Lower leg skin (tissue), 4 donors: Measurements from ENCODE around the gene LMAN2. TPM values are rescaled to one million over a fixed set of nuclear protein-coding genes. Genes with fewer than 3 reads are reported as not detected.

Experiments used
- DNase-seq, 2 donors: peaks; one replicate each; pipeline ENCODE4 v3.0.0-alpha.2; 2019; ENCODE audit warnings: low spot score in 2 of 2
- H3K4me3 ChIP-seq: fragments of 200-600 bp; sonication (generic); 2 replicates; pipeline ENCODE4 v1.5.1; 2017; ENCODE audit warnings: mild to moderate bottlenecking, low read depth; ENCODE audit not compliant: poor library complexity, severe bottlenecking
- CTCF ChIP-seq, 3 donors: fragments of 450-650 bp; IDR thresholded peaks; one replicate each; pipeline ENCODE4 v1.5.1; 2016; ENCODE audit warnings: antibody characterized with exemption in 3 of 3, mild to moderate bottlenecking in 3 of 3, moderate library complexity in 2 of 3
- POLR2A ChIP-seq, 2 donors: fragments of 450-650 bp; IDR thresholded peaks; one replicate each; pipeline ENCODE4 v1.6.1; 2016 to 2017; ENCODE audit warnings: antibody characterized with exemption in 2 of 2, mild to moderate bottlenecking in 1 of 2, moderate library complexity in 1 of 2
- WGBS, 2 donors: methylation state at CpG; one replicate each; pipeline ENCODE4 v1.1.5; 2018; 5-methylcytosine and 5-hydroxymethylcytosine counted together
- intact Hi-C: fragments of 100-400 bp; cut with DNase I; formaldehyde crosslinking; loops from one replicate; pipeline ENCODE4 v1.15.0; 2023; ENCODE audit warnings: low total_unique reads
- total RNA-seq, 4 donors: library from RNA; depleted of rRNA; stranded (reverse); fragments of >200 nt; gene quantifications; one replicate each; pipeline ENCODE4 v1.1.0, GENCODE V29; 2016

The LMAN2 gene
- total RNA-seq, 4 donors from 2014 or later: 139 to 191 (median 166) TPM

GRCh38 chr5:177334155-177334551 is 17.3 kb downstream of the LMAN2 start:
- TF ChIP-seq CTCF (IDR thresholded peaks at IDR 0.05) (no peak), POLR2A (IDR thresholded peaks at IDR 0.05) (no peak)
- H3K4me3 ChIP-seq: no peak overlapping the region
- DNase-seq: no peak
- intact Hi-C loops: no loop called here
- WGBS, 2 donors: 66 to 78% methylated on average over 3 to 15 of the region's 15 CpGs

- DNase-seq: no peak
- H3K4me3 ChIP-seq: no peak overlapping the region
- WGBS, 2 donors: 92 to 94% methylated on average over 14 to 16 of the region's 16 CpGs
- TF ChIP-seq POLR2A (IDR thresholded peaks at IDR 0.05) (no peak), CTCF (IDR thresholded peaks at IDR 0.05) (no peak)
- intact Hi-C loops: no loop called here
These were observed 17.9 kb downstream of the LMAN2 start for GRCh38 chr5:177333420-177334154.

- no peak for TF ChIP-seq POLR2A (IDR thresholded peaks at IDR 0.05)
- intact Hi-C loops: no loop called here
- WGBS, 2 donors: 88 to 94% methylated on average over 7 to 13 of the region's 13 CpGs
- no peak for DNase-seq
- no peak overlapping the region for H3K4me3 ChIP-seq
These were observed 18.6 kb downstream of the LMAN2 start for GRCh38 chr5:177332896-177333260.

GRCh38 chr5:177332031-177332895 is 19.2 kb downstream of the LMAN2 start:
- intact Hi-C loops: no loop called here
- WGBS, 2 donors: 87 to 88% methylated on average over 32 to 34 of the region's 35 CpGs
- DNase-seq: no peak
- H3K4me3 ChIP-seq: no peak overlapping the region
- TF ChIP-seq POLR2A (IDR thresholded peaks at IDR 0.05): no peak
- no peak for TF ChIP-seq CTCF (IDR thresholded peaks at IDR 0.05)

GRCh38 chr5:177330991-177331842 is 20.3 kb downstream of the LMAN2 start:
- TF ChIP-seq POLR2A (IDR thresholded peaks at IDR 0.05) (no peak), CTCF (IDR thresholded peaks at IDR 0.05) (no peak)
- 81 to 89% methylated on average over 27 of the region's 27 CpGs for WGBS, 2 donors
- intact Hi-C loops: no loop called here
- DNase-seq: no peak
- H3K4me3 ChIP-seq: no peak overlapping the region
